Mesodermal cell (in vitro differentiated cells): Measurements from ENCODE around the gene PADI1.

Experiments
- H3K27ac ChIP-seq: 2 replicates; pipeline ENCODE4 v1.7.0; 2013; ENCODE audit warnings: mild to moderate bottlenecking, low read depth, low read length, moderate library complexity; ENCODE audit not compliant: severe bottlenecking
- H3K36me3 ChIP-seq: 2 replicates; pipeline ENCODE4 v1.7.1; 2013; ENCODE audit warnings: mild to moderate bottlenecking, low read length, moderate library complexity; ENCODE audit not compliant: control insufficient read depth, insufficient read depth
- H3K4me1 ChIP-seq: one replicate; pipeline ENCODE4 v1.7.1; 2013; ENCODE audit warnings: mild to moderate bottlenecking, low read length; ENCODE audit not compliant: insufficient read depth, control insufficient read depth, poor library complexity, severe bottlenecking
- H3K4me3 ChIP-seq: 2 replicates; pipeline ENCODE4 v1.7.0; 2013; ENCODE audit warnings: low read length, control low read depth, mild to moderate bottlenecking; ENCODE audit not compliant: insufficient read depth, poor library complexity, severe bottlenecking; ENCODE audit errors: extremely low read depth
- H3K9me3 ChIP-seq: 2 replicates; pipeline ENCODE4 v1.7.1; 2013; ENCODE audit warnings: mild to moderate bottlenecking, low read length, moderate library complexity; ENCODE audit not compliant: control insufficient read depth
- WGBS, 2 experiments: methylation state at CpG; one replicate each; pipeline ENCODE4 v1.1.5; 2013; ENCODE audit warnings: missing lambda C conversion rate in 2 of 2; ENCODE audit not compliant: insufficient coverage in 2 of 2; 5-methylcytosine and 5-hydroxymethylcytosine counted together

Gene PADI1

DNA sequence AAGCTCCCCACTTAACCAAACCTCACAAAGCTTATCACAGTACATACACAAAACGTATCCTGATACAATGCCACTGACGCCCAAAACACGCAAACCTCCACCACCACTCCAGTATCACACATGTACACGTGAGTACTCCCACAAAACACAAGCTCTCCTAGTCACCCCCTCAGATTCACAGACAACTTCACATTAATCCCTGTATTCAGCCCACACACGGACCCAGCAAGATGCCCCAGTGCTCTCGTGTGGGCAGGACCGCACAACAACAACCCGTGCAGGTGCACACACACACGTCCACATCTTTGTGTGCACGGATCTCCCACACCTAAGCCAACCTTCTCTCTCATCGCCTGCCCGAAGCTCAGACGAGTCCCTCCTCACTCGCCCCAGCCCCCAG, 17.6 kb downstream of the PADI1 start:
- Histone ChIP-seq H3K36me3 (no peaks in the 10 kb centered on the region), H3K4me3 (no peak overlapping the region), H3K4me1 (no peaks in the 10 kb centered on the region), H3K27ac (no peak overlapping the region), H3K9me3 (no peaks in the 10 kb centered on the region)
- WGBS, 2 experiments = 90 to 95% methylated on average over 10 to 14 of the region's 14 CpGs

DNA sequence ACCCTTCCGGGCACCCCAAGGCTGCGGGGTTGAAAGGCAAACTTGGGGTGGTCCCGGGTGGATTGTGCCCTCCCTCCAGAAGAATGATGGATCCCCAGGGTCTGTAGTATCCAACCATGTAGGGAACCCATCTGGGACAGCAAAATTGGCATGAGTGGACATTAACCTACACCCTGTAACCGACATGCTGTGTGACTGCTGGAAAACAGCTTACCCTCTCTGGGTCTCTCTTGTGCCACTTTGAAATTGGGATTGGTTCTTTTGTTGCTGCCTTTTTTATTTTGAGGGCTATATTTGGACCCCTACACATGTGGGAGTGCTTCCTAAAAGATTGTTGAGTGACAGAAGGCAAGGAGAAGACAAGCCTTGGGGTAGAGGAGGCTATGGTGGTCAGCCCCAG, 19.5 kb downstream of the PADI1 start:
- Histone ChIP-seq H3K27ac (no peak overlapping the region), H3K36me3 (no peaks in the 10 kb centered on the region), H3K4me1 (no peaks in the 10 kb centered on the region), H3K9me3 (no peaks in the 10 kb centered on the region), H3K4me3 (no peak overlapping the region)
- WGBS, 2 experiments = 87 to 100% methylated on average over 3 to 4 of the region's 4 CpGs

- Histone ChIP-seq H3K9me3 (no peaks in the 10 kb centered on the region), H3K36me3 (no peaks in the 10 kb centered on the region), H3K4me1 (no peaks in the 10 kb centered on the region), H3K4me3 (no peak overlapping the region), H3K27ac (no peak overlapping the region)
- 87 to 90% methylated on average over 2 to 4 of the region's 6 CpGs for WGBS, 2 experiments
Observed at GRCh38 chr1:17225140-17225539, 20.2 kb downstream of the PADI1 start.

DNA sequence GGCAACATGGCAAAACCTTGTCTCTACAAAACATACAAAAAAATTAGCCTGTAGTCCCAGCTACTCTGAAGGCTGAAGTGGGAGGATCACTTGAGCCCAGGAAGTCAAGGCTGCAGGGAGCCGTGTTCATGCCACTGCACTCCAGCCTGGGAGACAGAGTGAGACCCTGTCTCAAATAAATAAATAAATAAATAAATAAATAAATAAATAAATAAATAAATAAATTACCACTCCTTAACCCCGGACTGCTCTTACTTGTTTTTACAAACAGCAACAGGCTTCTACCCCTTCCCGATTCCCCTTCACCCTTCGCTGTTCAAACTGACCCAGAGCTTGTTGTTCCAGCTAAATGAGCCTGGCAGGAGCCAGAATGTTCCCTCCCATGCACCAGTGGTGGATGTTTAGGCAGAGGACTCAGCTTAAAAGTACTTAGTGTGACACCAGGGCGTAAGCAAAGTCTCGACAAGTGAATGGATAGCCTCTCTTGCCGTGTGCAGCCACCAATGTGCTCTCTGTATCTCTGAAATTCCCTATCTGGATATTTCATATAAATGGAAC, 22.5 kb downstream of the PADI1 start:
- 80 to 94% methylated on average over 1 to 5 of the region's 7 CpGs for WGBS, 2 experiments
- Histone ChIP-seq H3K4me3 (no peak overlapping the region), H3K36me3 (no peaks in the 10 kb centered on the region), H3K27ac (no peak overlapping the region), H3K4me1 (no peaks in the 10 kb centered on the region), H3K9me3 (no peaks in the 10 kb centered on the region)

DNA sequence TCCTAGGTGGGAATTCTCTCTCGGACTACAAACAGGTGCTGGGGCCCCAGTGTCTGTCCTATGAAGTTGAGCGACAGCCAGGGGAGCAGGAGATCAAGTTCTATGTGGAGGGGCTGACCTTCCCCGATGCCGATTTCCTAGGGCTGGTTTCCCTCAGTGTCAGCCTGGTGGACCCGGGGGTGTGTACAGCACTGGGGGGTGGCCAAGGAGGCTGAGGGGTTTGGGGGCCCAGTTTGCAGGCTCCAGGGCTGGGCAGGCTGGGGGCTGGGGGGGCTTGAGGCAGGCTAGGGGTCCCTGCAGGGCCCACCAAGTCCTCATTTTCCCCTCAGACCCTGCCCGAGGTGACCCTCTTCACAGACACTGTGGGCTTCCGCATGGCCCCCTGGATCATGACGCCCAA, 23.7 kb downstream of the PADI1 start:
- Histone ChIP-seq H3K4me1 (no peaks in the 10 kb centered on the region), H3K4me3 (no peak overlapping the region), H3K27ac (no peak overlapping the region), H3K36me3 (no peaks in the 10 kb centered on the region), H3K9me3 (no peaks in the 10 kb centered on the region)
- WGBS, 2 experiments = 88 to 96% methylated on average over 5 of the region's 8 CpGs

- Histone ChIP-seq H3K27ac (no peak overlapping the region), H3K4me1 (no peaks in the 10 kb centered on the region)
Observed at GRCh38 chr1:17229379-17229778, 24.5 kb downstream of the PADI1 start.

GRCh38 chr1:17230106-17230505, 25.2 kb downstream of the PADI1 start:
- H3K36me3 ChIP-seq = no peaks in the 10 kb centered on the region
- no peaks in the 10 kb centered on the region for H3K4me1 ChIP-seq
- H3K27ac ChIP-seq = no peak overlapping the region
- H3K9me3 ChIP-seq = no peaks in the 10 kb centered on the region
- H3K4me3 ChIP-seq = no peak overlapping the region
- 81 to 92% methylated on average over 8 to 10 of the region's 10 CpGs for WGBS, 2 experiments

More at GRCh38 chr1:17229379-17229778, 24.5 kb downstream of the PADI1 start:
- Histone ChIP-seq H3K4me3 (no peak overlapping the region), H3K36me3 (no peaks in the 10 kb centered on the region), H3K9me3 (no peaks in the 10 kb centered on the region)
- WGBS, 2 experiments = 89 to 94% methylated on average over 5 to 6 of the region's 6 CpGs

- WGBS, 2 experiments = 79 to 88% methylated on average over 8 of the region's 8 CpGs
Observed at GRCh38 chr1:17230671-17231310, 25.9 kb downstream of the PADI1 start.

DNA sequence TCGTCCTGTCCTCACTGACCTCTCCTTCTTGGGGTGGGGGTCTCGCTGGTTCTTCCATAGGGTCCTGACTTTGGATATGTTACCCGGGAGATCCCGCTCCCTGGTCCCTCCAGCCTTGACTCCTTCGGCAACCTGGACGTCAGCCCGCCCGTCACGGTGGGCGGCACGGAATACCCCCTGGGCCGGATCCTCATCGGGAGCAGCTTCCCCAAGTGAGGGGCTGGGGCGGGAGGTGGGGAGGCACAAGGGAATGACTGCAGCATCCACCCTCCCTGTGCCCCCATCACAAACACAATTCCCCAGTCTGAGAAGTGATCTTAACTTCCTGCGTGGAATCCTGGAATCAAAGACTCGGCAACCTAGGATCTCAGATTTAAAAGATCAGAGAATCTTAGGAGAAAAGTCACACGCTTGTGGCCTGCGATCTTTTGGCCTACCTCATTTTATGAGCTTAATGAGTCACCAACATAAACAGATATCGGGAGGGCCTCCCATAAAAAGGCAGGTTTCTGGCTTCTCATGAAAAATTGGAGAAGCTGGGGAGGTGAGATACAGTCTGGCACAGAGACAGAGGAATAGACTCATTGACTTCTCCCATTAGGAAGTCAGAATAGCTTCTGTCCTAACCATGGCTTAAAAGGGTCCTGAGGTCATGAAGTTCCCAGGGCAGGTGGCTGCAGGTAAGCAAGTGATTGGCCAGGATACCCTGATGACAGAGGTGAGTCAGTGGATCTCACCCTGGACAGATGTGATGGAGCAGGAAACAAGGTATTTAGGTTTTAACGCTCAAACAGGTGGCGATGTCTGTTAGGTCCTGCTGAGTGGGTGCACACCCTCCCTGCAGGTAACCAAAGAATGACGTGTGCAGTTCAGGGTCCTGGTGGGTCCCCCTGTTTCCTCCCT, 28.1 kb downstream of the PADI1 start:
- Histone ChIP-seq H3K9me3 (no peaks in the 10 kb centered on the region), H3K36me3 (no peaks in the 10 kb centered on the region), H3K4me3 (no peak overlapping the region), H3K4me1 (peaks cover 8% of the 10 kb centered on the region), H3K27ac (no peak overlapping the region)
- 80 to 86% methylated on average over 7 to 11 of the region's 22 CpGs for WGBS, 2 experiments

More at GRCh38 chr1:17230671-17231310, 25.9 kb downstream of the PADI1 start:
- H3K4me1 ChIP-seq = peaks cover under 1% of the 10 kb centered on the region
- no peaks in the 10 kb centered on the region for H3K9me3 ChIP-seq
- H3K4me3 ChIP-seq = no peak overlapping the region
- H3K36me3 ChIP-seq = no peaks in the 10 kb centered on the region
- no peak overlapping the region for H3K27ac ChIP-seq

GRCh38 chr1:17233675-17234320, 28.9 kb downstream of the PADI1 start:
- no peaks in the 10 kb centered on the region for H3K36me3 ChIP-seq
- no peaks in the 10 kb centered on the region for H3K9me3 ChIP-seq
- no peak overlapping the region for H3K4me3 ChIP-seq
- 76 to 84% methylated on average over 6 of the region's 6 CpGs for WGBS, 2 experiments
- H3K27ac ChIP-seq = no peak overlapping the region
- H3K4me1 ChIP-seq = peaks cover 8% of the 10 kb centered on the region
